ENCODE measurements around the gene SLC6A18. TPM values are rescaled to one million over a fixed set of nuclear protein-coding genes. Genes with fewer than 3 reads are reported as not detected.
A peak's percentile ranks its signal among the peaks of the same experiment; 100 is the strongest.

The SLC6A18 gene
- total and polyA plus RNA-seq, 2 of the 13 experiments (the other 11 are each of a cell fraction or from before 2014, with no cell fraction given): not detected

- TF ChIP-seq SOX5 (CRISPR knock-in tag; IDR thresholded peaks at IDR 0.05; ENCODE audit: borderline replicate concordance) (peak; percentile 67; the same call in 1 of the 2 replicates), ZFP41 (CRISPR knock-in tag; IDR thresholded peaks at IDR 0.05; ENCODE audit: borderline replicate concordance) (no peak), MLXIP (CRISPR knock-in tag; IDR thresholded peaks at IDR 0.05; ENCODE audit: borderline replicate concordance) (0 out of 2 replicates have a peak, but pooled peaks have one; percentile 35), ZNF543 (CRISPR knock-in tag; IDR thresholded peaks at IDR 0.05) (0 out of 2 replicates have a peak, but pooled peaks have one; percentile 53), ZBED4 (CRISPR knock-in tag; IDR thresholded peaks at IDR 0.05; ENCODE audit: borderline replicate concordance) (peak; percentile 75; the same call in 1 of the 2 replicates), ZNF337 (CRISPR knock-in tag; IDR thresholded peaks at IDR 0.05; ENCODE audit: borderline replicate concordance, low read depth) (no peak), ZBTB7A (CRISPR knock-in tag; IDR thresholded peaks at IDR 0.05) (0 out of 2 replicates have a peak, but pooled peaks have one; percentile 27), ZNF879 (CRISPR knock-in tag; IDR thresholded peaks at IDR 0.05) (peak; percentile 76; the same call in 1 of the 2 replicates), HDAC1 (CRISPR knock-in tag; IDR thresholded peaks at IDR 0.05) (peak; percentile 84), ZBTB38 (CRISPR knock-in tag; IDR thresholded peaks at IDR 0.05) (0 out of 2 replicates have a peak, but pooled peaks have one; percentile 7), ZNF276 (CRISPR knock-in tag; IDR thresholded peaks at IDR 0.05; ENCODE audit: low read depth) (no peak; the same call in 1 of the 2 replicates), ZNF451 (CRISPR knock-in tag; IDR thresholded peaks at IDR 0.05) (0 out of 2 replicates have a peak, but pooled peaks have one; percentile 27), ZNF281 (CRISPR knock-in tag; IDR thresholded peaks at IDR 0.05; ENCODE audit: borderline replicate concordance) (peak; percentile 88), ERF (CRISPR knock-in tag; IDR thresholded peaks at IDR 0.05) (0 out of 2 replicates have a peak, but pooled peaks have one; percentile 44), SAP130 (CRISPR knock-in tag; IDR thresholded peaks at IDR 0.05; ENCODE audit: low read depth) (peak; percentile 57)
These were observed 42.4 kb upstream of the SLC6A18 start (continued) for GRCh38 chr5:1182633-1183423.

All from HepG2 (cell line).